Omental fat pad (tissue), 4 donors: ENCODE data around the gene ZNF486. TPM values are rescaled to one million over a fixed set of nuclear protein-coding genes. Genes with fewer than 3 reads are reported as not detected.
"Not testable (repeated sequence)": the region's sequence is repeated elsewhere in the genome, so short reads cannot be mapped to it uniquely, and the experiment has no call there.

Experiments used
- ATAC-seq: fragments of 150-250 bp; one replicate; pipeline ENCODE4 v1.9.1; 2016; ENCODE audit warnings: mild to moderate bottlenecking, moderate library complexity; ENCODE audit not compliant: low FRiP score
- DNase-seq: peaks from one replicate; pipeline ENCODE4 v3.0.0-alpha.2; 2019; ENCODE audit warnings: low spot score
- small RNA-seq: library from RNA; depleted of rRNA; stranded (forward); fragments of <200 nt; gene quantifications from one replicate; pipeline ENCODE3, GENCODE V24; 2016
- total RNA-seq, 4 donors: library from RNA; depleted of rRNA; stranded (reverse); fragments of >200 nt; gene quantifications; one replicate each; pipeline ENCODE4 v1.1.0, GENCODE V29; 2016
- TF ChIP-seq, protein P1 (sequence below), 3 donors: fragments of 450-650 bp; IDR thresholded peaks; one replicate each; pipeline ENCODE4 v1.5.1; 2016 to 2017; ENCODE audit warnings: antibody characterized with exemption in 3 of 3, mild to moderate bottlenecking in 3 of 3, moderate library complexity in 2 of 3

ZNF486 gene
- total RNA-seq, 4 donors from 2014 or later, result 3.4 to 6.1 (median 3.8) TPM

DNA sequence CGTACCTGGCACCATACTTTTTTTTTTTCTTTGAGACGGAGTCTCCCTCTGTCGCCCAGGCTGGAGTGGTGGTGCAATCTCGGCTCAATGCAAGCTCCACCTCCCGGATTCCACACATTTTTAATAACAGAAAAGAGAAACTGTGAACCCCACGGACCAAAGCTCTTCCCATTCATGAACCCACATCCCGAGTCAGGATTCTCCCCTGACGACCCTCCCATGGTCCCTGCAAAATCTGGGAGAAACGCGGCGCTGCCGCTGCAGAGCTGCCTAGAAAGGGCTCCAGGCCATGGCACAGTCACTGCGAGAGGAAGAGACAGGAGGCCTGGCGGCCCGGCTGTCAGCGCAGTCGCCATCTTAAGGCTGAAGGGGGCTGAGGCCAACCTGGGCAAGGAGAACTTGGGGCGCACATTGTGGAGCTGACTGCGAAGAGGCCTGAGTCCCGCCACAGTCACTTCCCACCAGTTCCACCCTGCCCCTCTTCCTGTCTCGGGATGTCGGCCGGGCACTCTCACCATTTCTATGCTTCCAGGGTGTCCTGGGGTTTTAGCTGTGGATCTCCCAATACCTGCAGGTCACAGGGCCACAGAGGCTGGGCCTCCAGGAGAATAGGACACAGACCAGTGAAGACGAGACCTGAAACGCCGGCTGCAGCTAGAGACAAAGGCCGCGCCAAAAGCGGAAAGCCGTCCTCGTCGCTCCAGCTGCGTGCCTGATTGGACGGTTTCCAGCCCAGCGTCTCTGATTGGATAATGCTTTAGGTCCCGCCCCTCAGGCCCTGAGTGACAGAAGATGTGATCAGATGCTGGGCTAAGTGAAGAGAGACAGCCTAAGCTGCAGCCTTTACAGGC is 71.0 kb downstream of the ZNF486 start:
- ATAC-seq (peak; percentile 98), DNase-seq (peak; percentile 91)
- TF ChIP-seq, protein P1, sequence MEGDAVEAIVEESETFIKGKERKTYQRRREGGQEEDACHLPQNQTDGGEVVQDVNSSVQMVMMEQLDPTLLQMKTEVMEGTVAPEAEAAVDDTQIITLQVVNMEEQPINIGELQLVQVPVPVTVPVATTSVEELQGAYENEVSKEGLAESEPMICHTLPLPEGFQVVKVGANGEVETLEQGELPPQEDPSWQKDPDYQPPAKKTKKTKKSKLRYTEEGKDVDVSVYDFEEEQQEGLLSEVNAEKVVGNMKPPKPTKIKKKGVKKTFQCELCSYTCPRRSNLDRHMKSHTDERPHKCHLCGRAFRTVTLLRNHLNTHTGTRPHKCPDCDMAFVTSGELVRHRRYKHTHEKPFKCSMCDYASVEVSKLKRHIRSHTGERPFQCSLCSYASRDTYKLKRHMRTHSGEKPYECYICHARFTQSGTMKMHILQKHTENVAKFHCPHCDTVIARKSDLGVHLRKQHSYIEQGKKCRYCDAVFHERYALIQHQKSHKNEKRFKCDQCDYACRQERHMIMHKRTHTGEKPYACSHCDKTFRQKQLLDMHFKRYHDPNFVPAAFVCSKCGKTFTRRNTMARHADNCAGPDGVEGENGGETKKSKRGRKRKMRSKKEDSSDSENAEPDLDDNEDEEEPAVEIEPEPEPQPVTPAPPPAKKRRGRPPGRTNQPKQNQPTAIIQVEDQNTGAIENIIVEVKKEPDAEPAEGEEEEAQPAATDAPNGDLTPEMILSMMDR (IDR thresholded peaks at IDR 0.05), result no peak

DNA sequence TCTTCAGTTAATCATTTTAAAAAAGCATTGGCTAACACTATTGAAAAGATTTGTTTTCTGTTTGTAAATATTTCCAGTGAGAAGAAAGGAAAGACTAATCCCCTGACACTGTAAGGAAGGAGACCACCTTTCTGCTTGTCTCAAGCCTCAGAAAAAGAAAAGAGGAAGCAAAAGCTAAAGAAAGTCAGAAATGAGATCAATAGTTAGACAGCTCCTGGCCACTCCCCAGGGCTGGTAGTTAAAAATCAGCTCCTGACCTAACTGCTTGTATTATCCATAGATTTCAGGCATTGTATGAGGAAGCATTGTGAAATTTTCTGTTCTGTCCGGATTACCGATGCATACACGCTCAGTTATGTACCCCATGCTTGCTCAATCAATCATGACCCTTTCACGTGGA is 76.6 kb downstream of the ZNF486 start:
- DNase-seq, result no peak
- no peak for ATAC-seq
- TF ChIP-seq, protein P1 (IDR thresholded peaks at IDR 0.05), result no peak

DNA sequence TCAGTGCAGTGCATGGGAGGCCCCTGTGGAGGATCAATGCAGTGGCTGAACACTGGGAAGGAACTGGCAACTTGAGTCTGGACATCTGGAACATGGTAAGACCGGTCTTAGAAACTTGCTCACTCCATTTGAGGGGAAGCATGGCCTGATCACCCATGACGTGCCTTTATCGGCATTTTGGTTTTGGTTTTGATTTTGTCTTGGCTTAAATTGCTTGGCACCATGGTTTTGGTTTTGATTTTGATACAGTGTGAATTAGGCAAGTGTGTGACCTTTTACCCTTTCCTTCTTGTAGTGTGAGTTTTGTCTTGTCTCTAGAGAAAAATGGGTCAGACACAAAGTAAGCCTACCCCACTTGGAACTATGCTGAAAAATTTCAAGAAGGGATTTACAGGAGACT is 77.3 kb downstream of the ZNF486 start:
- no peak for ATAC-seq
- TF ChIP-seq, protein P1 (IDR thresholded peaks at IDR 0.05), result no peak
- no peak for DNase-seq

DNA sequence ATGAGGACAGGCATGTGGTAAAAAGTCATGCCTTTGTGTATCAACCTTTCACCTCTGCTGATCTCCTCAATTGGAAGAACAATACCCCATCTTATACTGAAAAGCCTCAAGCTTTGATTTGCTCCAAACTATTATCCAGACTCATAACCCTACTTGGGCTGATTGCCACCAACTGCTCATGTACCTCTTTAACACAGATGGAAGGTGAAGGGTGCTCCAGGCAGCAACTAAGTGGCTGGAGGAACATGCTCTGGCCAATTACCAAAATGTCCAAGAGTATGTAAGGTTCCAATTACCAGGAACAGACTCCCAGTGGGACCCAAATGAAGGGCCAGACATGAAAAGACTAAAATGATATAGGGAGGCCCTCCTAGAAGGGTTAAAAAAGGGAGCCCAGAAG is 78.3 kb downstream of the ZNF486 start:
- TF ChIP-seq, protein P1 (IDR thresholded peaks at IDR 0.05), result no peak
- DNase-seq (no peak), ATAC-seq (no peak)

DNA sequence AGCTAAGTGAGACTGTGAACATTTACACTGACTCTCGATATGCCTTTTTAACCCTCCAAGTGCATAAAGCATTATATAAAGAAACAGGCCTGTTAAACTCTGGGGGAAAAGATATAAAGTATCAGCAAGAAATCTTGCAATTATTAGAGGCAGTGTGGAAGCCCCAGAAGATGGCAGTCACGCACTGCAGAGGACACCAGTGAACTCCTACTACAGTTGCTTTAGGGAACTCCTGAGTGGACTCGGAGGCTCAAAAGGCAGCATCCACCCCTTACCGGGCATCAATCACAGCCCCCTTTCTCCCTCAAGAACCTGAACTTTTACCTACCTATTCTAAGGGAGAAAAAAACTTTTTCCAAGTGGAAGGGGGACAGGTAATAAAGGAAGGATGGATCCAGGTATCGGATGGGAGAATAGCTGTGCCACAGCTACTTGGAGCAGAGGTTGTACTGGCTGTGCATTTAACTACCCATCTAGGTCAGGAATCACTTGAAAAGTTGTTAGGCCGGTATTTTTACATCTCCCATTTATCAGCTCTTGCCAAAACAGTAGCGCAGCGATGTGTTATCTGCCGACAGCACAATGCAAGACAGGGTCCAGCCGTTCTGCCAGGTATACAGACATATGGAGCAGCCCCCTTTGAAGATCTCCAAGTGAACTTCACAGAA is 80.1 kb downstream of the ZNF486 start:
- ATAC-seq (no peak), DNase-seq (no peak)
- TF ChIP-seq, protein P1 (IDR thresholded peaks at IDR 0.05), result no peak

DNA sequence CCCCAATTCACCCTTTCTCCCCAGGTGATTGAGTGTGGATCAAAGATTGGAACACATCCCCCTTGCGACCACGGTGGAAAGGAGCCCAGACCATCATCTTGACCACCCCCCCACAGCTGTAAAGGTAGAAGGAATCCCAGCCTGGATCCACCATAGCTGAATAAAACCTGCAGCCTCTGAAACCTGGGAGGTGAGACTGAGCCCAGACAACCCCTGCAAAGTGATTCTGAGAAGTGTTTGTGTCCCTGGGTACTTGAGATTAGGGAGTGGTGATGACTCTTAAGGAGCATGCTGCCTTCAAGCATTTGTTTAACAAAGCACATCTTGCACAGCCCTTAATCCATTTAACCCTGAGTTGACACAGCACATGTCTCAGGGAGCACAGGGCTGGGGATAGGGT is 81.2 kb downstream of the ZNF486 start:
- DNase-seq, ATAC-seq: not testable (repeated sequence)

Small RNA genes lying within 50 kb of the gene (small RNA-seq; reads per million reads assigned to genes)
- gene AC011447.4, result not detected

Other genes starting within 250 kb of the ZNF486 start
- gene ZNF682, start 127.7 kb upstream of the ZNF486 start, total RNA-seq, result 1 to 10 TPM; 1.5 to 4.7 (median 2.9) TPM
- 1 to 10 TPM in 3 of 4 donors, under 1 TPM in 1; 0.36 to 4.3 (median 1.7) TPM for gene ZNF90, start 89.2 kb upstream of the ZNF486 start, total RNA-seq